Lower lobe of right lung (tissue), 2 donors: Measurements from ENCODE around the gene PDLIM5. TPM values are rescaled to one million over a fixed set of nuclear protein-coding genes. Genes with fewer than 3 reads are reported as not detected.
A peak's percentile ranks its signal among the peaks of the same experiment; 100 is the strongest.

Source experiments
- ATAC-seq, 2 donors: fragments of 200-7000 bp; cut with Tn5 transposase; one replicate each; pipeline ENCODE4 v1.9.1; 2020 to 2022; ENCODE audit warnings: mild to moderate bottlenecking in 2 of 2, moderate library complexity in 2 of 2
- DNase-seq: peaks from one replicate; pipeline ENCODE4 v3.0.0-alpha.2; 2020
- H3K27ac ChIP-seq: fragments of 200-600 bp; one replicate; pipeline ENCODE4 v1.8.0; 2022
- H3K27me3 ChIP-seq: fragments of 200-600 bp; one replicate; pipeline ENCODE4 v1.8.0; 2022; ENCODE audit warnings: low read depth
- H3K36me3 ChIP-seq: fragments of 200-600 bp; one replicate; pipeline ENCODE4 v1.8.0; 2022; ENCODE audit warnings: mild to moderate bottlenecking
- H3K4me1 ChIP-seq: fragments of 200-600 bp; one replicate; pipeline ENCODE4 v1.8.0; 2022
- H3K4me3 ChIP-seq: fragments of 200-600 bp; one replicate; pipeline ENCODE4 v1.8.0; 2022; ENCODE audit warnings: mild to moderate bottlenecking
- H3K9me3 ChIP-seq: fragments of 200-600 bp; one replicate; pipeline ENCODE4 v1.8.0; 2022
- intact Hi-C: fragments of 100-400 bp; cut with DNase I; formaldehyde crosslinking; loops from one replicate; pipeline ENCODE4 v1.11.0; 2022
- total RNA-seq: library from RNA; stranded (reverse); fragmentation: NEBNext Ultra II Directional; extraction: Animal tissue kit (Norgen Biotek cat#: 25700); gene quantifications from one replicate; pipeline ENCODE4 v1.2.1, GENCODE V29; 2021
- TF ChIP-seq, protein P1 (sequence below): fragments of 200-600 bp; IDR thresholded peaks from one replicate; pipeline ENCODE4 v1.8.0; 2022; ENCODE audit warnings: antibody characterized with exemption, mild to moderate bottlenecking
- donor health status: DM: no; HTN: yes; CAD: no; lungs with severe emphysema.

The PDLIM5 gene
- total RNA-seq, 1 donor from 2014 or later: 75.8 TPM

DNA sequence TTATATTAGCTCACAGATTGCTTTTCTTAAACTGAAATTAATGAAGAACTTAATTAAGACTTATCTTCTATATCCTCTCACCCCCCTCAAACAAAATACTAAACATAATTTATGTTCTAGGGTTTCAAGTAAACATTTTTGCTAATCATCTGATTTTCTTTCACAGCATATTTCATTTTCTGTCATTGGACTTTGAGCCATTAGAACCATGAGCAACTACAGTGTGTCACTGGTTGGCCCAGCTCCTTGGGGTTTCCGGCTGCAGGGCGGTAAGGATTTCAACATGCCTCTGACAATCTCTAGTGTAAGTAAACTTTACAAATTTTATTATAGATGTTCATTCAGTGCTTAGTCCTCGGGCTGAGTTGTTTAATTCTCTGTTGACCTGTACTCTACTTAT, 3.3 kb downstream of the PDLIM5 start:
- no peak overlapping the region for H3K27ac ChIP-seq
- TF ChIP-seq, protein P1, sequence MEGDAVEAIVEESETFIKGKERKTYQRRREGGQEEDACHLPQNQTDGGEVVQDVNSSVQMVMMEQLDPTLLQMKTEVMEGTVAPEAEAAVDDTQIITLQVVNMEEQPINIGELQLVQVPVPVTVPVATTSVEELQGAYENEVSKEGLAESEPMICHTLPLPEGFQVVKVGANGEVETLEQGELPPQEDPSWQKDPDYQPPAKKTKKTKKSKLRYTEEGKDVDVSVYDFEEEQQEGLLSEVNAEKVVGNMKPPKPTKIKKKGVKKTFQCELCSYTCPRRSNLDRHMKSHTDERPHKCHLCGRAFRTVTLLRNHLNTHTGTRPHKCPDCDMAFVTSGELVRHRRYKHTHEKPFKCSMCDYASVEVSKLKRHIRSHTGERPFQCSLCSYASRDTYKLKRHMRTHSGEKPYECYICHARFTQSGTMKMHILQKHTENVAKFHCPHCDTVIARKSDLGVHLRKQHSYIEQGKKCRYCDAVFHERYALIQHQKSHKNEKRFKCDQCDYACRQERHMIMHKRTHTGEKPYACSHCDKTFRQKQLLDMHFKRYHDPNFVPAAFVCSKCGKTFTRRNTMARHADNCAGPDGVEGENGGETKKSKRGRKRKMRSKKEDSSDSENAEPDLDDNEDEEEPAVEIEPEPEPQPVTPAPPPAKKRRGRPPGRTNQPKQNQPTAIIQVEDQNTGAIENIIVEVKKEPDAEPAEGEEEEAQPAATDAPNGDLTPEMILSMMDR: no peak
- no peaks in the 10 kb centered on the region for H3K9me3 ChIP-seq
- no peak overlapping the region for H3K4me3 ChIP-seq
- intact Hi-C loops: no loop called here
- no peaks in the 10 kb centered on the region for H3K27me3 ChIP-seq
- DNase-seq (peak; percentile 48), ATAC-seq (no peak)
- H3K36me3 ChIP-seq: no peaks in the 10 kb centered on the region
- peaks cover 49% of the 10 kb centered on the region for H3K4me1 ChIP-seq

DNA sequence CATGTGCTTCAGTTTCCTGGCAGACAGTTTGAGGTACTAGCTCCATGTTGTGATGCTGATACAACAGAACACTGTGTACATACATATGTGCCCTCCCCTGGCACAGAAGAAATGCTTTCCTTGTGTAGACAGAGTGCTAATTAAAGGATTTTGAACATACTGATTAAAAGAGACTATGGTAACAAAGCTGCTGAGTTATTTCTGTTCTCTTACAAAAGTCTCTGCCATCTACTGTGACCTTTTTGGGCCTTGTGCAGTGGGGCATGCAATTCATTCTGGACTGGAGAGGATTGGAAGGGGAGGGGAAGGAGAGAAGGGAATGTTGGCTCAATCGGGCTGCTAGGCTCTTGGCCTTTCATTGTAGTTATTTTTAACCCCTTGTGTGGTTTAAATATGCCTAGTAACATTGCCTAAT, 6.0 kb downstream of the PDLIM5 start:
- H3K9me3 ChIP-seq: no peaks in the 10 kb centered on the region
- H3K27me3 ChIP-seq: no peaks in the 10 kb centered on the region
- H3K27ac ChIP-seq: no peak overlapping the region
- peaks cover 41% of the 10 kb centered on the region for H3K4me1 ChIP-seq
- no peak for DNase-seq
- TF ChIP-seq, protein P1: no peak
- no peaks in the 10 kb centered on the region for H3K36me3 ChIP-seq
- no peak for ATAC-seq
- no peak overlapping the region for H3K4me3 ChIP-seq
- intact Hi-C loops: no loop called here

DNA sequence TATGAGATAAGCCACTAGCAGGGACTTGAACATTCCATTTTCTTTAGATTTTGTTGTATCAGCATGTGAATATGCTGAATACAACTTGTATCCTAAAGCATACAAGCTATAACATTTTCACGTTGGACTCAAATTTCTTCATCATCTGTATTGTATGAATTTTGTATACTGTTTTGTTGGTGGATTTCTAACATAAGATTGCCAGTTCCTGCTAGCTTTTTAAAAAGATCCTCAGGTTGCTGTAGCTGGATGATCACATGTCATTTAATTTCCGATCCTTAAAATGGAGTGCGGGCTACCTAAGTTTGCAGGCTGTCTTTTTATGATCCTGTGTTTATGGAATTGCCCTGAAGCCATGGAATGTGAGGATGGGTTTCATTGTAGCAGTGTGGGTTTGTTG, 6.9 kb downstream of the PDLIM5 start:
- DNase-seq (no peak), ATAC-seq (no peak)
- intact Hi-C loops: no loop called here
- H3K27ac ChIP-seq: no peak overlapping the region
- H3K4me3 ChIP-seq: no peak overlapping the region
- peaks cover 31% of the 10 kb centered on the region for H3K4me1 ChIP-seq
- TF ChIP-seq, protein P1: no peak
- H3K9me3 ChIP-seq: no peaks in the 10 kb centered on the region
- H3K36me3 ChIP-seq: no peaks in the 10 kb centered on the region
- no peaks in the 10 kb centered on the region for H3K27me3 ChIP-seq

DNA sequence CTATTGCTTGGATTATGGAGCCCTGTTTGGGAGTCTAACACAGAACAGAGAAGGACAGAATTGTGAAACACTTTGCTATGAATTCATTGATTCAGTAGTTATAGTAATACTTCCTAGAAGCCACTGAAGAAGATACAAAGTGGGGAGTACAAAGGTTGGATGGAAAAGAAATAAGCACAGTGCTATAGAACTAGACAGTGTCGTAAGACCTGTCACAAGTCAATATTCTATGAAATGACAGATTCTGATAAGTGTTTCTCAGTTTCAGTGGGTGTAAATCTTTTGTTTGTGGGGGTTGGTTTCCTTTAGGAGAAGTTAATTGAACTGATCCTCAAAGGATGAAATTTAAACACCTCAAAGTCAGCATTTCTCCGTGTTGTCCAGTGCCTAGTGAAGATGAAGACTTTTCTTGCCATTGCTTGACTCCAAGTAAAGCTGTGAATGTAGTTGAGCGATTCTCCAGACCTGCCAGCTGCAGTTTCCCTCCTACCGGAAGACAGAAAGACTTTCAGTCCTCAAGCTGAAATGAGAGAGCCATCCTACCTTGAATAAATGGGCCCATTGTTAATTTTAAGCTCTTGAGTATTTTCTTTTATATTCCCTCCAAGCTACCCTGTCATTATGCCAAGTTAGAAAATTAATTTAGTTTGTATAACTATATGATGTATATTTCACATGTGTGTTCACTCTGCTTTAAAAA, 7.9 kb downstream of the PDLIM5 start:
- no peak for DNase-seq
- Histone ChIP-seq H3K9me3 (no peaks in the 10 kb centered on the region), H3K36me3 (no peaks in the 10 kb centered on the region), H3K27me3 (no peaks in the 10 kb centered on the region), H3K4me3 (no peak overlapping the region), H3K4me1 (peaks cover 22% of the 10 kb centered on the region), H3K27ac (no peak overlapping the region)
- intact Hi-C loops: no loop called here
- TF ChIP-seq, protein P1: no peak
- ATAC-seq: peak in 1 of 2 donors; percentile 46

DNA sequence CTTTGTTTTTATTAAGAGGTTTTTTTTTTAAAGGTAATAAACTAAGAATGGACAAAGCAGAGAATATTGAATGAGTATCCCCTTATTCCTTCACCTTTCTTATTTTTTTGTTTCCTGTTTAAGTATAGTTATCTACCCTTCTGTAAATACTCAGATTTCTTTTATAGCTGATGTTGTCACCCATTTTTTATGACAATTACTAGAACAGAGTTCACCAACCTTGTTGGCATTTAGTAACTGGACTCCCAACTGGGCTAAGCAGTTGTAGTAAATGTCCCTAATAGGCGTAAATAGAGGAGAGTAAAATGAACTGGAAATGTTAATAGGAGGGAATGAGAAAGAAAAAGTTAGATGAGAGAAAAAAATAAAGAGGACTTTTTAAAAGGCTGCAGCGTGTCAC, 9.8 kb downstream of the PDLIM5 start:
- intact Hi-C loops: no loop called here
- DNase-seq (no peak), ATAC-seq (no peak)
- no peak overlapping the region for H3K27ac ChIP-seq
- TF ChIP-seq, protein P1: no peak
- H3K4me3 ChIP-seq: no peak overlapping the region
- no peaks in the 10 kb centered on the region for H3K27me3 ChIP-seq
- peaks cover 15% of the 10 kb centered on the region for H3K4me1 ChIP-seq
- no peaks in the 10 kb centered on the region for H3K9me3 ChIP-seq
- H3K36me3 ChIP-seq: no peaks in the 10 kb centered on the region
